ENCODE results near the gene FADS1. TPM values are rescaled to one million over a fixed set of nuclear protein-coding genes. Genes with fewer than 3 reads are reported as not detected.

Gene FADS1
- 45.5 and 45.8 TPM in 2 replicates for total RNA-seq

DNA sequence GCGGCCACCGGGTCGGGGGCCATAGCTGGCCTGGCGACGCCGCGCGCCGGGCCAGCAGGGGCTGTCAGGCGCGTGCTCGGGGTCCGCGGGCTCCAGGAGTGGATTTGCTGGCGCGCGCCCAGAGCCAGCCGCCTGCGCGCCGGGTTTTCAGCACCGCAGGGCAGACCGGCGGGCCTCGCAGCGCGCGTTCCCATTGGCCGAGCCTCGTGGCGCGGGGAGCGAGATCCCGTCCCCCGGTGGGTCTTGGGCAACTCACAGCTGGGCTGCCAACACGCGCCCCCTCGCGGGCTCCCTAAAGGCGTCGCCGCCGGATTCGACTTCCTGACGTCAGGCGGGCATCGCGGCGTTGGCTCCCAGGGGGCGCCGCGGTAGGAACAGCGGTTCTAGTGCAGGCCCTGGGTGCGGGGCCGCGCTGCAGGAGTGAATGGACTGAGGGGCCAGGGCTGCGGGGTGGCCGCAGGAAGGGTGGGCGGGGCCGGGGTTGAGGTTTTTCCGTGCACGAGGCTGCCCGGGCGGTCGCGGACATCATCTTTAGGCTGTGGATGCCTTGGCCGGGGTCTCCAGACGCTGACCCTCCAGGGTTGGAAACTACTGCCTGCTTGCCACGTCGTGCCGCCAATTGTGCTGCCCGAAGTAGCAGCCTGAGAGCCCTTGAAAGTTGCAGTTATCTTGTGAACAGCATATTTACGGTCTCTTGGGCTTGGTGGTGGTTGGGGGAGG, at the start of gene FADS1:
FADS1 (minus strand) TSS at position 268 of the 720 bp plus-strand sequence; CDS start at position 194, 74 bp downstream.

DNA sequence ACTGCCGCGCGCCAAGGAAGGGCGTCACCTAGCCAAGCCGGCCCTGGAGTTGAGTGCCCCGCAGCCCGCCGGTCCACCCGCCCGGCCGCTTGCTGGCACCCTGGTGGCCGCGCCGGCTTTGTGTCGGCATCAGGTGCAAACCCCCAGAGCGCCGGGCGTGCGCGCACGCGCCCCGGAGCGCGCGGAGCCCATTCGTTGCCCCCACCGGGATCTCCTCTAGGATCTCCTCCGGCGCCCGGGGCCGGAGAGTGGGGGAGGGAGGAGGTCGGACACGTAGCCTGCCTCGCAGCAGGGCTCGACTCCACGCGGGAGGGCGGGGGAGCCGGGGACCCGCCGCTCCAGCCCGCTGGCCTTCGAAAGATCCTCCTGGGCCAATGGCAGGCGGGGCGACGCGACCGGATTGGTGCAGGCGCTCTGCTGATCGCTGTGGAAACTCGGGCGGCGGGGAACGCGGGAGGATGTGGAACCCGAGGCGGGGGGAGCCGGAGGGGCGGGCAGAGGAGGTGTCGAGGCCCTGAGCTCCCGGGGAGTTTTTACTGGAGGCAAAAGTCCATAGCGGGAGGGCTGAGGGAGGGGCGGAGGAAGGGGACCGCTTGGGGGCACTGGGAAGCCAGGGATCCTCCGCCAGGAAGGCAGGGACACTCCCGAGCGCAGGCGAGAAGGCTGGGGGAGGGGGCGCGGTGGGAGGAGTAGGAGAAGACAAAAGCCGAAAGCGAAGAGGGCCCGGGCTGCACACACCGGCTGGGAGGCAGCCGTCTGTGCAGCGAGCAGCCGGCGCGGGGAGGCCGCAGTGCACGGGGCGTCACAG, 11.0 kb upstream of the FADS1 start, which contains the start of gene FADS2:
FADS2 (plus strand) TSS at position 730 of the 808 bp plus-strand sequence. CDS start 91 bp downstream, outside the sequence.

DNA sequence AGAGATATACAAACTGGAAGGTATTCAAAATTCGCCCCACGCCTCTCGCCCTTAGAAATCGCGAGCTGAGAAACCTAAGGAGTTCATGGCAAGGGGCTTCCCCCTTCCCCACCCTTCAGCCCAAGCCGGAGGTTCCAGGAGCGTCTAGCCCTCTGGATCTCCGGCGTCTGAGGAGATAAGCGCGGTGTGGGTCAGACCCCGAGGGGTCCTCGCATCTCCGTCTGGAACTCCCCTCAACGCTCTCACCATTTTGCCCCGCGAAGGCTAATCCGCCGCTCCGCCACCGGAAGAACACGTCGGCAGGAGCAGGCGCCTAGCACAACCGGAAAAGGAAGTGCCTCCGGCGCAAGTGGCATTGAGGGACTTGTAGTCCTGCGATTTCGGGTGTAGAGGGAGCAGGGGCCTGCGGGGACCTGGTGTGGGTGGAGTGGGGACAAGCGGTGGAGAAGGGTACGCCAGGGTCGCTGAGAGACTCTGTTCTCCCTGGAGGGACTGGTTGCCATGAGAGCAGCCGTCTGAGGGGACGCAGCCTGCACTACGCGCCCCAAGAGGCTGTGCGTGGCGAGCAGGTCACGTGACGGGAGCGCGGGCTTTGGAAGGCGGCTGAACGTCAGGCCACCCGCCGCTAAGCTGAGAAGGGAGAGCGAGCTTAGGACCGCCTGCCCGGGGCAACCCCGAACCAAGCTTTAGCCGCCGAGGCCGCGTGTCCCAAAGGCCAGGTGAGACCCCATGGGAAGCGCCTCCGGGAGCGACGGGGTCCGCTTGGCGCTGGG, 24.3 kb downstream of the FADS1 start, which contains the start of the genes FEN1 and TMEM258:
FEN1 (plus strand) TSS at position 602 of the 773 bp plus-strand sequence. CDS start 2,451 bp downstream, outside the sequence.
TMEM258 (minus strand) TSS at position 290 of the 773 bp plus-strand sequence; CDS start at position 249, 41 bp downstream.

DNA sequence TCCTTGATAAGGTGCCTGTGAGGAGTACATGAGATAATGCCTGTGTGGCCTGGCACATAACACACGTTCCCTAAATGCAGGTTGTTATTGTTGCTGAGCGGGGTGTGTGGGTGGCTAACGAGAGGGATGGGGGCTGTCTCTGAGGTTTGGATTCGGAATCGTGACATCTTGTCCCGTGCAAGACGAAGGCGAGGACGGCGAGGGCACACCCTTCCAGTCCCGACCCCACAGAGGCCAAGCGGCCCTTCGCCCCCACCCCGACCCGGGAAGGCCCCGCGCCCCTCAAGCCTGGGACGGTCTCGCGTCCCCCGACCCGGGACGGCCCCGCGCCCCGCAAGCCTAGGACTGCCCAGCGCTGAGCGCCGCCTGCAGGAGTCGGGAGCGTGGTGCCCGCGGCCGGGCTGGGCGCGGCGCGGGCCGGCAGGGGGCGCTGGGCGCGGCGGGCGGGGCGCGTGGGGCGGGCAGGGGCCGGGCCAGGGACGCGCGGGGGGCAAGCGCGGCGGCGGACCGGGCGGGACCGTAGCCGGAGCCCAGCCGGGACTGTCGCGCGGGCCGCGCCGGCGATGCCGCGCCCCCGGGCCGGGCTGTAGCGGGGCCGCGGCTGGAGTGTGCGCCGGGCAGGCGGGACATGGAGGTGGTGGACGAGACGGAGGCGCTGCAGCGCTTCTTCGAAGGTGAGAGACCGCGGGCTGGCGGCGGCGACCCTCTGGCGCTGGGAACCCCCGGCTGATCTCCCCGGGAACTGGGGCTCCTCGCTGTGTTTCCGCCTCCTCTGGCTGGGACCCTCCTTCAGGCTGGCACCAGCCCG, 64.5 kb downstream of the FADS1 start, which contains the start of gene MYRF:
MYRF (plus strand) TSS at position 520 of the 808 bp plus-strand sequence; CDS start at position 629, 109 bp downstream.

Other genes with a start within 250 kb of the FADS1 start
- 28.0 and 39.9 TPM in 2 replicates for gene SYT7, start 235.9 kb downstream of the FADS1 start, total RNA-seq
- under 0.01 and 2.2 TPM in 2 replicates for gene DAGLA, start 136.6 kb downstream of the FADS1 start, total RNA-seq
- under 0.01 and 0.93 TPM in 2 replicates for gene MYRF, start 64.4 kb downstream of the FADS1 start, total RNA-seq
- 38.6 and 108 TPM in 2 replicates for gene TMEM258, start 24.4 kb downstream of the FADS1 start, total RNA-seq
- gene FEN1, start 24.1 kb downstream of the FADS1 start, total RNA-seq: 5.4 and 7.5 TPM in 2 replicates
- 15.0 and 93.7 TPM in 2 replicates for gene FADS2, start 11.3 kb upstream of the FADS1 start, total RNA-seq
- gene FADS3, start 74.5 kb upstream of the FADS1 start, total RNA-seq: 33.5 and 41.6 TPM in 2 replicates
- 1.0 and 2.0 TPM in 2 replicates for gene RAB3IL1, start 100.6 kb upstream of the FADS1 start, total RNA-seq
- gene BEST1, start 133.3 kb upstream of the FADS1 start, total RNA-seq: 2.3 and 2.4 TPM in 2 replicates
- gene FTH1, start 150.6 kb upstream of the FADS1 start, total RNA-seq: 1,805 and 4,952 TPM in 2 replicates

Measured in nasal cavity respiratory epithelium epithelial cell of viscerocranial mucosa (primary cell).